CD4-positive, alpha-beta T cell treated with Interferon gamma for 1 hour (primary cell): Measurements from ENCODE around the gene CYB5R3.
"Not testable (repeated sequence)": the region's sequence is repeated elsewhere in the genome, so short reads cannot be mapped to it uniquely, and the experiment has no call there.

Experiments used
- DNase-seq: peaks from one replicate; pipeline ENCODE4 v3.0.0-alpha.2; 2020

CYB5R3 gene

DNA sequence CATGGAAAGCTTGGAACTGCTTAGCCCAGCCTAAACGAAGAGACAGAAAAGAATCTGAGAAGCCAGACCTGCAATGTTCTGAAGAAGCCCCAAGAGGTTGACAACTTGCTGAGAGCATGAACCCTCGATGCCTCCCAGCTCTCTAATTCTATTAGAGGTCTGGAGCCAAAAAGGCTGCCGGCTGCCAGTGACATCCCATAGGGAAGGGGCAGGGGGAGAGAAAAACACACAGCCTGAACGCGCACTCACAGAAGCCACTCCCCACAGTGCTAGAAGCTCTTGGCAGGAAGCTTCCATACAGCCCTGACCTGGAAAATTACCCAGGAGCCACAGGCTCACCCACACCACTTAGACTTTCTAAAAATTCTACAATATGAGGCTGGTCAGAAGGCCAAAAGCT is 52.9 kb downstream of the CYB5R3 start:
- DNase-seq = no peak

GRCh38 chr22:42595434-42595833 is 53.8 kb downstream of the CYB5R3 start:
- no peak for DNase-seq

DNA sequence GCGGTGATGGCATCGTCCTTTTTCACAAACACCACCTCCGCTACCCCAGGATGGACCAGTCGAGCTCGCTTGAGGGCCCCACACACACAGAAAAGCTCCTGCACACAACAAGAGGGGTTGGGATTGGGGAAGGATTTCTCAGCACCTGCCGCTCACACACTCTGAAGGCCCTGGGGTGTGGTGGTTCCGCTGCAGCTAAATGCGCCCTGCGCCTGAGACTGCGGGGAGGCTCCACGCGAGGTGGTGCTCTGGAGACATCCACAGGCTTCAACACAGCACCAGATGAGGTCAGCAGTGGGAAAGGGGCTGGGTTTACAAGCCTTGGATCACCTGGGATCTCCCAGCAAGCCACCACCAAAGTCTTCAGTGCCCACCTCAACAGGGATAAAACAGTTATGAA is 57.2 kb downstream of the CYB5R3 start:
- no peak for DNase-seq

GRCh38 chr22:42587588-42588175 is 61.5 kb downstream of the CYB5R3 start:
- DNase-seq = no peak

DNA sequence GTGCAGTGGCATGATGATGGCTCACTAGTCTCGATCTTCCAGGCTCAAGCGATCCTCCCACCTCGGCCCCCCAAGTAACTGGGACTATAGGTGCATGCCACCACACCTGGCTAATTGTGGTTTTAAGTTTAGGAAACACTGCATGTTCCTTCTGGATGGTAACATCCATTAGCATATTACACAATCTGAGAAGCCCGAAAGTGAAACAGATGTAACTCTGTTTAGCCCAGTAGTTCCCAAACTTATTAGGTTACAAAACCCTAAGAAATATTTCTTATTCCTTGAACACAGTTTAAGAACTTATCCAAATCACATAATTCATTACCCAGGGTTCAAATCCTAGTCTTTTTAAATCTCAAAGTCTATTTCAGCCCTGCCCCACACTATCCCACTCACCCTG is 62.8 kb downstream of the CYB5R3 start:
- DNase-seq = no peak

- DNase-seq = no peak
Observed at GRCh38 chr22:42585096-42585495, 64.1 kb downstream of the CYB5R3 start.

GRCh38 chr22:42584364-42584940 is 64.7 kb downstream of the CYB5R3 start:
- DNase-seq = no peak

DNA sequence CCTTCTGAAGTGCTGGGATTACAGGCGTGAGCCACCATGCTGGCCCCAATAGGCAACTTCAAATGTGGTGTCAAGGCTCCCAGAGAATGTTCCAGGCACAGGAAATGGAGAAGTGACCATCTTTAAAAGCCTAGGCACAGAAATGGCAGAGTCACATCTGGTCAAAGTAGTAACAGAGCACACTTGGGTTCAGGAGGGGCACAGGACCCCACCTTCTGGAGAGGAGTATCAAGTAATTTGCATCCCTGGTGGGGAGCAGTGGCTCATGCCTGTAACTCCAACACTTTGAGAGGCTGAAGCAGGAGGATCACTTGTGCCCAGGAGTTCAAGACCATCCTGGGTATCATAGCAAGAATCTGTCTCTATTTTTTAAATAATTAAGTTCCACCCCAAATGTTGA is 66.2 kb downstream of the CYB5R3 start:
- no peak for DNase-seq

DNA sequence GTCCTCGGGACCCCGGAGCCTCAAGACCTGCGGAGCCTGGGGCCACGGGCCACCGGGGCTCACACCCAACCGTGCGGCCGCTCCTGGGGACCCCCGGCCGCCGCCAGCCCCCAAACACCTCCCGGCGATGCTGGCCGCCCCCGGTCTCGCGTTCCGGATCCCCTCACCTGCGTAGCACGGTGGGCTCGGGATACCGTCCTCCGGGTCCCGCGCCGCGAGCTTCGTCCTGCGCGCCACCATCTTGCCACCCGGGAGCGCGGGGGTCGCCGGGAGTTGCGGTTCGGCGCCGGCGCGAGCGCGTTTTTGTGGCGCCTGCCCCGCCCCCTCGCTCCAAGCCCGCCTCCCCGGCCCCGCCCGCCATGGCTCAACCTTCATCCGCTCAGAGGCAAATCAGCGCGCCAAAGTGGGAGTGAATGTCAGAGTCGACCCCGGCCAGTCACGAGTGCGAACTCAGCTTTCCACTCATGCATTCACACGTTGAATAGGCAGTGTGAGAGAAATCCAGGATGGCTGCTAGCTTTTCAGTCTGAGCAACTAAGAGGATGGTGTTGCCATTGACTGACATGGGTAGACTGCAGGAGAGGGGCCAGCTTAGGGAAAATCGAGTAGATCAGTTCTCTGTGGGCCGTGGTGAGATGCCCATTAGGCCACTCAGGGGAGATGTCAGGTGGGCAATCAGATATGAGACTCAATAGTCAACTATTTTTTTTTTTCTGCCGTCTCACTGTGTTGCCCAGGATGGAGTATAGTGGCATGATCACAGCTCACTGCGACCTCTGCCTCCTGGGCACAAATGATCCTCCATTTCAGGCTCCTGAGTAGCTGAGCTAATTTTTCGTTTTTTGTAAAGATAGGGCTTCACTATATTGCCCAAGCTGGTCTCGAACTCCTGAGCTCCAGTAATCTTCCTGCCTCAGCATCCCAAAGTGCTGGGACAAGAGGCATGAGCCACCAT is 67.2 kb downstream of the CYB5R3 start:
- peak; percentile 70 for DNase-seq

DNA sequence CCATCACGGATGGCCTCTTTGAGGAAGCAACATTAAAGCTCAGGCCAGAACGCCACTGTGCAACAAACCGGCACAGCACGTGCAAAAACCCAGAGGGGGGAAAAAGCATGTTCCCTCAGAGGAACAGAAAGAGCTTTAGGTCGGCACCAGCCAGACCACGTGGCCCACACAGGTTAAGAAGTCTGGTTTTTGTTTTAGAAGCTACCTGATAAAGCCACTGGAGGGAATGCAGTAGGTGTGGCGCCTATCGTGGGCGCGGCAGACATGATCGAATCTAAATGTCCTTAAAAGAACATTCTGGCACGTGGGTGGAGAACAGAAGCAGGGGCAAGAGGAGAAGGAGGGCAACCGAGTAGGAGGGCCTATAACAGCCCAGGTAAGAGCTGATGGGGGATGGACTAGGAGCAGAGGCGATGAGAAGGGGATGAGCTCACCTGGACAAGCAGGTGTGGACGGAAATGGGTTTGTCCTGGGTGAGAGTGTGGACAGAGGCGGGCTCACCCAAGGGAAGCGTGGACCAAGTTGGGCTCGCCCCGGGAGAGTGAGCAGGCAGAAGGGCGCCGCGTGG is 67.9 kb downstream of the CYB5R3 start:
- not testable (repeated sequence) for DNase-seq

- DNase-seq = not testable (repeated sequence)
Observed at GRCh38 chr22:42580040-42580439, 69.2 kb downstream of the CYB5R3 start.

- no peak for DNase-seq
Observed at GRCh38 chr22:42577623-42578240, 71.5 kb downstream of the CYB5R3 start.

- not testable (repeated sequence) for DNase-seq
Observed at GRCh38 chr22:42577141-42577540, 72.1 kb downstream of the CYB5R3 start.

GRCh38 chr22:42575996-42576574 is 73.1 kb downstream of the CYB5R3 start:
- not testable (repeated sequence) for DNase-seq

GRCh38 chr22:42574468-42574867 is 74.7 kb downstream of the CYB5R3 start:
- not testable (repeated sequence) for DNase-seq

- not testable (repeated sequence) for DNase-seq
Observed at GRCh38 chr22:42574046-42574445, 75.1 kb downstream of the CYB5R3 start.

DNA sequence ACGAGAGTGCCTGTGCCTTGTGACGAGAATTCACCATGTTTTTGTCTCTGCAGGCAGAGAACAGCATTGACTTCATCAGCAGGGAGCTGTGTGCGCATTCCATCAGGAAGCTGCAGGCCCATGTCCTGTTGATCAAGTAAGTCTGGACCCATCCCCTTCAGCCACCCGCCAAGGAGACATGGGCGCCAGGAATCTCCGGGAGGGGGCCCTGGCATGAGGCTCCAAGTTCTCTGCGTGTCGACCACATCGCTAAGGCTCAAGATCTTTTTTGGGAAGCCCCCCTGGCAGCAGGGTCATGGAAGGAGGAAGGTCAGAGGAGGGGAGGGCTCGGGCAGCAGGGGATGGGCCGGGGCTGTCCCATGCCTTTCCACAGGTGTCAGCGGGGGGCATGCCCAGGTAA is 78.1 kb downstream of the CYB5R3 start:
- not testable (repeated sequence) for DNase-seq

DNA sequence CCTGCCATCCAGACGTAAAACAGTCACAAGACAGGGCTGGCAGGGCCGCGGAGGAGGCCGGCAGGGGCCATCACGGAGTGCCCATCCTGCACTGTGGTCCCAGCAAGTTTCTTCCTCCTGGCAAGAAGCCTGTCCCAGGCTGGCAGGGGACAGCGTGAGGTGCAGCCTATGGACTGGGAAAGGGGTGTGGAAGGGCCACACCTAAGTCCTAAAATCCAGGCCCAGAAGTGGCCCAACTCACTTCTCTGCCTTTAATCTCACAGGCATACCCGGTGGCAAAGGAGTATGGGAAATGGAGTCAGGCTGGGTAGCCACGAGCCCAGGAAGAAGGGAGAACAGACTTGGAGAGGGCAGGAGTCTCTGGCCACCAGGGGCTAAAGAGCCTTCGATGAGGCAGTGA is 78.6 kb downstream of the CYB5R3 start:
- DNase-seq = not testable (repeated sequence)

DNA sequence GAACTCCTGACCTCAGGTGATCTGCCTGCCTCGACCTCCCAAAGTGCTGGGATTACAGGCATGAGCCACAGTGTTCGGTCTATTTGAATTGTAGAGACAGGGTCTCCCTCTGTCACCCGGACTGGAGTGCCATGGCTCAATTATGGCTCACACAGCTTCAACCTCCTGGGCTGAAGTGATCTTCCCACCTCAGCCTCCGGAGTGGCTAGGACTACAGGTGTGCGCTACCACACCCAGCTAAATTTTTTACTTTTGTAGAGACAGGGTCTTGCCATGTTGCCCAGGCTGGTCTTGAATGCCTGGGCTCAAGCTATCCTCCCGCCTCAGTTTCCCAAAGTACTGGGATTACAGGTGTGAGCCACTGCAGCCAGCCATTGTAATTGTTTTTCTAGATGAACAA is 81.2 kb downstream of the CYB5R3 start:
- not testable (repeated sequence) for DNase-seq
